ENCODE data around the gene PTCD2.

The PTCD2 gene

GRCh38 chr5:72374844-72375243 is 54.7 kb downstream of the PTCD2 start:
- TF ChIP-seq REST (IDR thresholded peaks at IDR 0.05; ENCODE audit: insufficient read depth in 1 of 2, low read depth in 2 of 2, low read length in 2 of 2), result no peak
- TF ChIP-seq SIN3A (IDR thresholded peaks at IDR 0.05; ENCODE audit: borderline replicate concordance, insufficient read depth, low read length), result no peak
- TF ChIP-seq TAF1 (IDR thresholded peaks at IDR 0.05; ENCODE audit: borderline replicate concordance, insufficient read depth, low read length), result no peak
- no peak for TF ChIP-seq POLR2AphosphoS5 (IDR thresholded peaks at IDR 0.05; ENCODE audit: low read depth, low read length)
- TF ChIP-seq FOXP2 (optimal IDR thresholded peaks at IDR 0.05; ENCODE audit: borderline replicate concordance, extremely low read depth, extremely low read length, insufficient read depth), result no peak

GRCh38 chr5:72376381-72376780 is 56.2 kb downstream of the PTCD2 start:
- TF ChIP-seq TAF1 (IDR thresholded peaks at IDR 0.05; ENCODE audit: borderline replicate concordance, insufficient read depth, low read length) (no peak), FOXP2 (optimal IDR thresholded peaks at IDR 0.05; ENCODE audit: borderline replicate concordance, extremely low read depth, extremely low read length, insufficient read depth) (no peak), SIN3A (IDR thresholded peaks at IDR 0.05; ENCODE audit: borderline replicate concordance, insufficient read depth, low read length) (no peak), REST (IDR thresholded peaks at IDR 0.05; ENCODE audit: insufficient read depth in 1 of 2, low read depth in 2 of 2, low read length in 2 of 2) (no peak), POLR2AphosphoS5 (IDR thresholded peaks at IDR 0.05; ENCODE audit: low read depth, low read length) (no peak)

GRCh38 chr5:72377910-72378638 is 57.9 kb downstream of the PTCD2 start:
- TF ChIP-seq TAF1 (IDR thresholded peaks at IDR 0.05; ENCODE audit: borderline replicate concordance, insufficient read depth, low read length) (no peak), SIN3A (IDR thresholded peaks at IDR 0.05; ENCODE audit: borderline replicate concordance, insufficient read depth, low read length) (no peak), FOXP2 (optimal IDR thresholded peaks at IDR 0.05; ENCODE audit: borderline replicate concordance, extremely low read depth, extremely low read length, insufficient read depth) (no peak), POLR2AphosphoS5 (IDR thresholded peaks at IDR 0.05; ENCODE audit: low read depth, low read length) (no peak), REST (IDR thresholded peaks at IDR 0.05; ENCODE audit: insufficient read depth in 1 of 2, low read depth in 2 of 2, low read length in 2 of 2) (no peak)

GRCh38 chr5:72378639-72379289 is 58.6 kb downstream of the PTCD2 start:
- no peak for TF ChIP-seq FOXP2 (optimal IDR thresholded peaks at IDR 0.05; ENCODE audit: borderline replicate concordance, extremely low read depth, extremely low read length, insufficient read depth)
- no peak for TF ChIP-seq SIN3A (IDR thresholded peaks at IDR 0.05; ENCODE audit: borderline replicate concordance, insufficient read depth, low read length)
- TF ChIP-seq REST (IDR thresholded peaks at IDR 0.05; ENCODE audit: insufficient read depth in 1 of 2, low read depth in 2 of 2, low read length in 2 of 2), result no peak
- no peak for TF ChIP-seq TAF1 (IDR thresholded peaks at IDR 0.05; ENCODE audit: borderline replicate concordance, insufficient read depth, low read length)
- TF ChIP-seq POLR2AphosphoS5 (IDR thresholded peaks at IDR 0.05; ENCODE audit: low read depth, low read length), result no peak
